ENCODE data around the gene KCNJ6. TPM values are rescaled to one million over a fixed set of nuclear protein-coding genes. Genes with fewer than 3 reads are reported as not detected.

KCNJ6 gene
- total and polyA plus RNA-seq, 2 of the 8 experiments (the other 6 are each of a cell fraction or from before 2014, with no cell fraction given), result 0.51 to 1.2 TPM

DNA sequence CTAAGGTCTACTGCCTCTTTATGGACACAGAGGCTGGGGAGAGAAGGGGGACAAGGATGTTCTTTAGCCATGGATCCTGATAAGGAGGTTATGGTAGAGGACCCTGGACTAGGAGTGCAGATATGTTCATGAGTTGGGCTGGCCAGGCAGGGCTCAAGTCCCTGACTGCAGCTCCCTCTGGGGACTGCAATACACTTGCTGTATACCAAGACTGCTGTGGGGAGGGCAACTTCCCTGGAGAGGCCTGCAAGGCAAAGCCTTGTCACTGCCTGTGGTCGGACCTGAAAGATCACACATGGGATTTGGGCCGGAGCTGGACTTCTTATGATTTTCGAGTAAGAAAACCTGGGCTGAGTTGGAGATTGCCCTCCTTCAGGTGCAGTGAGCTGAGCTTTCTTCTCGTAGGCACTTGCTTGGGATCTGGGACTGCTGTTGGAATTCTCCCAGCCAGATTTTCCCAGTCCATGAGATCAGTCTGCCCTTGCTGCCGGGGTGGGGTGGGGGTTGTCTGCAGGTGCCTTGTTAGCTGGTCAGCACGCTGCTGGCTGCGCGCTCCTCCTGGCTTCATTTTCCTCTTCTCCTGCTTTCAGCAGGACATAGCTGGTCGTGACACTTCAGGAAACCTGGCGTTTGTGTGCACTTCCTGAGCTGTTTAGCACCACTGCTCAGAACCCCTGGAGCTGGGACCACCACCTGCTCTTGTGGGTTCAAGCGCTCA, 49.0 kb upstream of the KCNJ6 start:
- Histone ChIP-seq H3K27ac (ENCODE audit: low read depth, low read length) (no peak overlapping the region), H3K79me2 (ENCODE audit: control insufficient read depth in 1 of 2, insufficient read depth in 2 of 2, low read length in 2 of 2) (no peaks in the 10 kb centered on the region), H3K56ac (replicated peaks; ENCODE audit: insufficient read length, low read depth, low read length) (no peak overlapping the region), H3K79me1 (ENCODE audit: low read depth, low read length) (no peaks in the 10 kb centered on the region), H3K14ac (ENCODE audit: insufficient read length) (no peak overlapping the region), H3K23ac (ENCODE audit: insufficient read length) (no peak overlapping the region), H3K4ac (replicated peaks; ENCODE audit: insufficient read length, low read depth, low read length) (no peak overlapping the region), H4K8ac (ENCODE audit: extremely low read depth, insufficient read depth, low read length) (no peak overlapping the region), H2BK15ac (ENCODE audit: low read length) (no peak overlapping the region), H2BK12ac (ENCODE audit: low read depth, low read length) (no peak overlapping the region), H3K4me1 (replicated peaks in 1 of 4; ENCODE audit: control insufficient read depth in 3 of 4, insufficient read depth in 4 of 4, low read length in 3 of 4) (no peaks in the 10 kb centered on the region), H4K91ac (replicated peaks; ENCODE audit: insufficient read length, low read length) (no peak overlapping the region), H2BK5ac (ENCODE audit: low read depth, low read length) (no peak overlapping the region), H3K23me2 (ENCODE audit: low read depth, low read length) (peaks cover 2% of the 10 kb centered on the region; the same call in 1 of the 2 replicates), H3K27me3 (replicated peaks in 1 of 4; ENCODE audit: control insufficient read depth in 3 of 4, extremely low read depth in 1 of 4, insufficient read depth in 3 of 4, low read length in 3 of 4) (no peaks in the 10 kb centered on the region), H2BK120ac (replicated peaks; ENCODE audit: low read depth, low read length) (no peak overlapping the region), H3K4me2 (ENCODE audit: insufficient read depth in 1 of 2, low read depth in 2 of 2, low read length in 2 of 2) (no peak overlapping the region), H3K9me3 (ENCODE audit: insufficient read depth in 2 of 2, low read depth in 1 of 2, low read length in 1 of 2) (no peaks in the 10 kb centered on the region), H2AK5ac (ENCODE audit: low read depth, low read length) (no peak overlapping the region), H3K36me3 (ENCODE audit: control insufficient read depth in 2 of 4, insufficient read depth in 4 of 4, low read length in 3 of 4) (no peaks in the 10 kb centered on the region), H3K9ac (replicated peaks in 1 of 4; ENCODE audit: extremely low read depth in 1 of 4, low read depth in 3 of 4, low read length in 3 of 4) (no peak overlapping the region), H3K4me3 (ENCODE audit: extremely low read depth in 1 of 4, insufficient read depth in 2 of 4, low read depth in 3 of 4, low read length in 4 of 4) (no peak overlapping the region), H2BK20ac (ENCODE audit: low read length) (no peak overlapping the region), H2AFZ (ENCODE audit: low read length) (peak overlapping the region; percentile 45; the same call in 1 of the 2 replicates), H4K20me1 (replicated peaks in 1 of 2; ENCODE audit: control insufficient read depth in 1 of 2, insufficient read depth in 2 of 2, low read length in 2 of 2) (no peaks in the 10 kb centered on the region), H4K5ac (ENCODE audit: insufficient read length, low read depth, low read length) (no peak overlapping the region), H3K18ac (ENCODE audit: extremely low read depth, low read length) (no peak overlapping the region)
- FAIRE-seq (no peak), DNase-seq (ENCODE audit: low read depth in 1 of 2, low spot score in 2 of 2) (no peak)
- WGBS, 2 experiments (ENCODE audit: extremely low coverage in 1 of 2, insufficient coverage in 1 of 2, insufficient read length in 1 of 2, insufficient replicate concordance in 2 of 2, low coverage in 1 of 2, low lambda C conversion rate in 2 of 2, missing lambda C conversion rate in 1 of 2), result 85% methylated on average over 11 of the region's 11 CpGs; no CpG with 5 or more reads in 1 of the 2 experiments
- no peak for TF ChIP-seq CEBPB (IDR thresholded peaks at IDR 0.05; ENCODE audit: low read depth, low read length)
- TF ChIP-seq TBP (IDR thresholded peaks at IDR 0.05; ENCODE audit: low read depth, low read length), result no peak
- no peak for TF ChIP-seq POLR2A (IDR thresholded peaks at IDR 0.05; ENCODE audit: control extremely low read depth in 1 of 2, low read depth in 2 of 2, low read length in 2 of 2)
- TF ChIP-seq TEAD4 (IDR thresholded peaks at IDR 0.05; ENCODE audit: low read depth, low read length), result no peak
- no peak for TF ChIP-seq FOSL1 (IDR thresholded peaks at IDR 0.05; ENCODE audit: insufficient read depth, low read depth, low read length)
- no peak for TF ChIP-seq RXRA (IDR thresholded peaks at IDR 0.05; ENCODE audit: insufficient read depth, low read depth, low read length)
- TF ChIP-seq SIRT6 (IDR thresholded peaks at IDR 0.05; ENCODE audit: low read length), result no peak
- no peak for TF ChIP-seq NRF1 (IDR thresholded peaks at IDR 0.05; ENCODE audit: low read depth, low read length)
- no peak for TF ChIP-seq JUN (IDR thresholded peaks at IDR 0.05; ENCODE audit: low read depth, low read length)
- POLR2A ChIA-PET (ENCODE audit: partially characterized antibody), result no interaction called here
- CTCF ChIA-PET (ENCODE audit: partially characterized antibody), result interaction anchor here (0.5 to 1.5 kb wide), 7 partner anchors 8 to 1019 kb away, joined by 3 to 5 read pairs (median 3); no protein-coding TSS in a partner anchor
